IPS-18a (cell line): ENCODE data around the gene KAT6B.

Source experiments
- H3K27ac ChIP-seq: one replicate; pipeline ENCODE4 v1.5.1; 2013; ENCODE audit warnings: low read length
- H3K27me3 ChIP-seq: one replicate; pipeline ENCODE4 v1.6.1; 2013; ENCODE audit warnings: mild to moderate bottlenecking, low read length; ENCODE audit not compliant: control insufficient read depth, insufficient read depth
- H3K36me3 ChIP-seq: one replicate; pipeline ENCODE4 v1.6.1; 2013; ENCODE audit warnings: low read depth, low read length; ENCODE audit not compliant: control insufficient read depth
- H3K4me1 ChIP-seq: one replicate; pipeline ENCODE4 v1.6.1; 2013; ENCODE audit warnings: low read depth, low read length; ENCODE audit not compliant: control insufficient read depth
- H3K4me3 ChIP-seq: one replicate; pipeline ENCODE4 v1.5.1; 2013; ENCODE audit warnings: low read length
- H3K9ac ChIP-seq: one replicate; pipeline ENCODE4 v1.6.1; 2013; ENCODE audit warnings: mild to moderate bottlenecking, low read length, moderate library complexity
- H3K9me3 ChIP-seq: one replicate; pipeline ENCODE4 v1.6.1; 2013; ENCODE audit warnings: low read depth, low read length; ENCODE audit not compliant: control insufficient read depth

Gene KAT6B

DNA sequence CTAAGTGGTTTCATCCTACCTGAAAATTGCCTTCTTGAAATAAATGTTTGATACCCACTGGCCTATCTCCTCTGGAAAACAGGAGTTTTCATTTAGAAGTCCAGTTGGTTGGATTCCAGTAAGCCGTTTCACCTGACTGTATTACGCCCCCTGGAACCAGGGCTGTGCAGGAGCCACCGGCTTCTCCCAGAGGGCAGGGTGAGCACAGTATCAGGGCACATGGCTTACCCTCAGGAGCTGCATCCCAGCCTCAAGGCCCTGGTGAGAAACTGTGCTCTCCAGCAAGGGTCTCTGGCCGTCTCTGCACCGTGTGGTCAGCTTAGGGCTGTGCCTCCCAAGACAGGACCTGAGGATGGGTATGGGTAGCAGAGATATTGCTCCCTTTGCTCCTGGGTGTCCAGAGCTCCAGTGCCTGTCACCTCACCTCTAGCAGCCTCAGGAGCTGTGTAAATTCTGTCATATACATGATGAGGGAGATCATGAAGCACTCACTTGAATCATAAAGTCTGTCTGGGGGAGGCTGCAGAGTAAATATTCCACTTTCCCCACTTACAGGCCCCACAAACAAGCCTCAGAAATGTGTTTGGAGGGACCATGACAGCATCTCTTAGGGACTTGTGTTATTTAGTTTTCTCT, 175.4 kb downstream of the KAT6B start:
- Histone ChIP-seq H3K9me3 (no peaks in the 10 kb centered on the region), H3K36me3 (no peaks in the 10 kb centered on the region), H3K27ac (no peak overlapping the region), H3K9ac (no peak overlapping the region), H3K4me3 (no peak overlapping the region), H3K27me3 (no peaks in the 10 kb centered on the region), H3K4me1 (no peaks in the 10 kb centered on the region)

DNA sequence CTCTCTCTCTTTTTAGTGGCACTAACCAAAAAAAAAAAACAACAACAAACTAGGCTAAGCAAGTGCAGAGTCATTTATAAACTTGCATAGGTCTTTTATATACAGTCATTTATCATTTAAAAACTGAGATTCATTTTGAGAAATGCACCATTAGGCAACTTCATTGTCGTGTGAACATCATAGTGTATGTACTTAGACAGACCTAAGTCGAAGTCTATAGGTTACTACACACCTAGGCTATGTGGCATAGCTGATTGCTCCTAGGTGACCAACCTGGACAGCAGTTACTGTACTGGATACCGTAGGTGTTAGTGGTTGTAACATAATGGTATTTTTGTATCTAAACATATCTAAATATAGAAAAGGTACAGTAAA, 175.9 kb downstream of the KAT6B start:
- no peak overlapping the region for H3K9ac ChIP-seq
- no peaks in the 10 kb centered on the region for H3K27me3 ChIP-seq
- H3K4me3 ChIP-seq, result no peak overlapping the region
- H3K36me3 ChIP-seq, result no peaks in the 10 kb centered on the region
- no peaks in the 10 kb centered on the region for H3K4me1 ChIP-seq
- no peaks in the 10 kb centered on the region for H3K9me3 ChIP-seq
- no peak overlapping the region for H3K27ac ChIP-seq

DNA sequence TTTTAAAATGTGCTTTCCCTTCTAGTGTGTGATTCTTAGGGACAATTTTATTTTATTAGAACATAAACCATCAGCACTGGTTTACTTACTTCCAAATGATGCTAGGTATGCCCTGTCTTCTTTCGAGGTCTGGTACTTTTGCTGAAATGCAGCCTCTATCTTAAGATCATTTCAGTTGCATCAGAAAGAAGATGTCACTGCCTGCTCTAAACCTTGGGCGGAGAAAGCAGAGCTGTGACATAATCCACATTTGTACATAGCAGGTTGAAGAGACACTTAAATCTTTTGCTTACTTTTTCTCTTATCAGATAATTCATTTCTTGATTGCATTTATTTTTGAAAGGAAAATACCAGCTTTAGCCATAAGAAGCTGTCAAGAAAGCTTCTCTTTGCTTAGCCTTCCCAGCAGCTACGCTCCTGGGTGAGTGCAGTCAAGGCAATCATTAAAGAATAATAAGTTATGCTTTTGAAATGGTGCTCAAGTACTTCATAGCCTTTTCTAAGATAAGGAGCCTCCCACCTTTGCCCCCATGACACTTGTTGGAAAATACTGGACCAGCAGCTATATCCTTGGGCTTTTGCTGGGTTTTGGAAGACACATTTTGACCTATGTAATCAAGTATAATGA, 176.7 kb downstream of the KAT6B start:
- Histone ChIP-seq H3K4me1 (no peaks in the 10 kb centered on the region), H3K27ac (no peak overlapping the region), H3K4me3 (no peak overlapping the region), H3K36me3 (no peaks in the 10 kb centered on the region), H3K9ac (no peak overlapping the region), H3K27me3 (no peaks in the 10 kb centered on the region), H3K9me3 (no peaks in the 10 kb centered on the region)

DNA sequence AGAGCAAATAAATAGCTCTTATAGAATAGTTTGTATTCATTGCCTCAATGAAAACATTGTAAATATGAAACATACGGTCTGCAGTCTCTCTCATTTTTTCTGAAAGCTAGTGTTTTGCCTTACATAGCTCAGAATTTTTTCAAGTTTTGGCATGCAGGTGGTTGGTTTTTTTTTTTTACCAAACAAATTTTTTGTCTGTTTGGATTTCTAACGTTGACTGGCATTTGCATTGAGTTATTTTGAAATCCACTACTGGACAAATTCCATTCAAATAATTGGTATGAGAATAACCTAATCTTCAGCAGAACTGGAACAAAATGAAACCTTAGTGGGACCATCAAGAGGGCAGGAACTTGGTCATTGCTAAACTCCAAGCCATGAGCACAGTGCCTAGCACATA, 177.5 kb downstream of the KAT6B start:
- Histone ChIP-seq H3K9me3 (no peaks in the 10 kb centered on the region), H3K4me1 (no peaks in the 10 kb centered on the region), H3K36me3 (no peaks in the 10 kb centered on the region), H3K27me3 (no peaks in the 10 kb centered on the region), H3K4me3 (no peak overlapping the region), H3K27ac (no peak overlapping the region), H3K9ac (no peak overlapping the region)

DNA sequence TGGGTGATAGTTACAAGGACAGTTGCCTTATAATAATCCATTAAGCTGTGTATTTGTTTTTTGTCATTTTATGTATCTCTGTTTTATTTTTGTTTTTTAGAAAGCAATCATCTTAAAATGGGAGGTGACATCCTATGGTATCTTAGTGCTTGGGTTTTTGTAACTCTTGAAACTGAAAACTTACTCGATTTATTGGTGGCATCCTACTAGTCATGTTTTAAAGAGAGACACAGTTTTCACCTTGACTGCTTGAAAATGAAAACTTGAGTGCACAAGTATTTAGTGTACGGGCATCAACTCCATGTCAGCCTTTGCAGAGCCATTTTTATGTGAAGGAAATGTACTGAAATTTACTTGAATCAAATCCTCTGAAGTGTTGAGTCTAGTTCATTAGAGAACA, 181.2 kb downstream of the KAT6B start:
- H3K36me3 ChIP-seq, result no peaks in the 10 kb centered on the region
- no peaks in the 10 kb centered on the region for H3K4me1 ChIP-seq
- H3K27ac ChIP-seq, result no peak overlapping the region

DNA sequence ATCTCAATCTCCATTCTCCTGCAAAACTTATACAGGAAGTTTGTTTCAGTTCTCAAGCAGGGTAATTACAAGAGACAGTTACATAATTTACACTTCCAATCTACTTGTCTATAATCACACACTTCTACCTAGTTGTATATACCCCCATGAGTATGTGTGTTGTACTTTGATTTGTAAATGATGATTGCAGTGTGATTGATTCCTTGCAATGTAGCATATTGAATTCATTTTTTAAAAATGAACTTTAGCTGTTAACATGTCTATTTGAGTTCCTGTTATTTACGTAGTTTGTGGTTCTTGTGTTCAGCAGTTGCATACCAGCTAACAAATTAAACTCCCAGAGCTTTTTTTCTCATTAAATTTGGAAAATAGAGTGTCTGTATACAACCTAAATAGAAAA, 182.6 kb downstream of the KAT6B start:
- H3K4me3 ChIP-seq, result no peak overlapping the region
- H3K9me3 ChIP-seq, result no peaks in the 10 kb centered on the region
- no peak overlapping the region for H3K9ac ChIP-seq
- no peaks in the 10 kb centered on the region for H3K36me3 ChIP-seq
- H3K27ac ChIP-seq, result no peak overlapping the region
- H3K27me3 ChIP-seq, result no peaks in the 10 kb centered on the region
- no peaks in the 10 kb centered on the region for H3K4me1 ChIP-seq

More for the DNA sequence above, 181.2 kb downstream of the KAT6B start:
- H3K27me3 ChIP-seq, result no peaks in the 10 kb centered on the region
- H3K9me3 ChIP-seq, result no peaks in the 10 kb centered on the region
- no peak overlapping the region for H3K9ac ChIP-seq
- H3K4me3 ChIP-seq, result no peak overlapping the region

DNA sequence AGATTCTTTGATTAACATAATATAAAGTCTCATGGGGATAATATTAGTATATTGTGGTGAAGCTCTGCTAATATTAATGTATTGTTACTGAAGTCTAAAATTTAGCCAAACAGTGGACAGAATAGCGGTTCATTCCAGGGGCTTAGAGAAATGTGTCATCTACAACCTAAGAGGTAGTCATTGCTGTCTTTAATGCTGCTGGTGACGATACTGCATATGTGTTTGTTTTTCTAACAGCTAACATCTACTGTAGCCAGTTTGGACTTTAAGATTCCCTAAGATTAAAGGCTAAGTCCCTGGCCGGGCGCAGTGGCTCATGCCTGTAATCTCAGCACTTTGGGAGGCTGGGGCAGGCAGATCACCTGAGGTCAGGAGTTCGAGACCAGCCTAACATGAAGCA, 183.0 kb downstream of the KAT6B start:
- H3K4me3 ChIP-seq, result no peak overlapping the region
- H3K9me3 ChIP-seq, result no peaks in the 10 kb centered on the region
- H3K36me3 ChIP-seq, result no peaks in the 10 kb centered on the region
- no peaks in the 10 kb centered on the region for H3K27me3 ChIP-seq
- H3K27ac ChIP-seq, result no peak overlapping the region
- H3K9ac ChIP-seq, result no peak overlapping the region
- no peaks in the 10 kb centered on the region for H3K4me1 ChIP-seq

DNA sequence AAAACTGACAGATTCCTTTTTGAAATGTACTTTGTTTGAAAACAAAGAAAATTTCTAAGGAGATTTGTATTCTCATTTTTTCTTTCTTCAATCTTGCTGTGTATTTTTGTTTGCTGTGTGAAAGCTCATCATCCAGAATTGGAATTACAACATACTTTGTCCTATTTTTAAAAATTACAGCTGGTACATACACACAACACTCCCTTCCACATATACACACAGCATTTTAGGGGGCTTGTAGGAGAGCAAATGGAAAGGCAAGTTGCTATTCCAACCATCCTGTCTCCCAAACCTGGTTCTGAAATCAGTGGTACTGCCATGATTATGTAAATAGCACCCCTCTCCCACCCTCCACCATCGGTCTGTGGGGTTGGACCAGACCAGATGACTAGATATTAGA, 184.0 kb downstream of the KAT6B start:
- H3K27me3 ChIP-seq, result no peaks in the 10 kb centered on the region
- H3K27ac ChIP-seq, result no peak overlapping the region
- H3K36me3 ChIP-seq, result no peaks in the 10 kb centered on the region
- no peaks in the 10 kb centered on the region for H3K4me1 ChIP-seq
- no peak overlapping the region for H3K9ac ChIP-seq
- H3K9me3 ChIP-seq, result no peaks in the 10 kb centered on the region
- H3K4me3 ChIP-seq, result no peak overlapping the region

DNA sequence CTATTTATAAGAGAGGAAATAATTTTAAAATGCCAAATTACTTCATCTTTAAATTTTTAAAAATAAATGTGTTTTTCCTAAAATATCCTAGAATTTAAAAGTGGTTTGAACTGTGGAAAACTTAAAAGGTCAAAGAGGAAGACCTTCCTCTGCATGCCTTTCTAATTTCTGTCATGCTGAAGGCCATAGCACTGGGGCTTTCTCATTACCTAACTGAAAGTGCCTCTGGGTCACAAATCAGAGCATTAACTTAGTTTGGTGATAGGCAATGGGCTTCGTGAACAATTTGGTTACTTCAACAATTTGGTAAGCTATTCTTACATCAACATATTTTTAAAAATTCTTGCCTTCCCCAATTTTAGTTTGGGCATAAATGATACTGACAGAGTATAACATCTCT, 184.8 kb downstream of the KAT6B start:
- no peak overlapping the region for H3K27ac ChIP-seq
- no peaks in the 10 kb centered on the region for H3K36me3 ChIP-seq
- no peak overlapping the region for H3K4me3 ChIP-seq
- H3K9ac ChIP-seq, result no peak overlapping the region
- H3K9me3 ChIP-seq, result no peaks in the 10 kb centered on the region
- no peaks in the 10 kb centered on the region for H3K27me3 ChIP-seq
- H3K4me1 ChIP-seq, result no peaks in the 10 kb centered on the region

DNA sequence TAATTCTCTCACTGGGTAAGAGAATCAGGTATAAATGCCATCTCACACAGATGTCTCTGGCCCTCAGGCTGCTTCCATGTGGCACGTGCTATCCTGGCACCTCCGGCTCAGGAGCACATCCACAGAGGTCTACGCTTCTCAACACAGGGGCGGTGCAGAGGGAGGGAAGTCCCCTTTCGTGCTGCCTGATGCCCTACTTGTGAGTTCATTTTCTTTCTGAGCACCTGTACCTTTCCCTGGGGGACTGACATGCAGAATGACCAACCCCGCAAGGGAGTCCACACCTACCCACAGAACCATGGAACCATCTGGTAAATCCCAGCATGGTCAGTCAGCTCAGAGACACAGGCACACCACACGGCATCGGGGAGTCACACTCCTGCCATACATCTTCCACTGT, 186.1 kb downstream of the KAT6B start:
- H3K27me3 ChIP-seq, result no peaks in the 10 kb centered on the region
- no peaks in the 10 kb centered on the region for H3K9me3 ChIP-seq
- no peak overlapping the region for H3K9ac ChIP-seq
- no peak overlapping the region for H3K27ac ChIP-seq
- H3K4me3 ChIP-seq, result no peak overlapping the region
- H3K36me3 ChIP-seq, result no peaks in the 10 kb centered on the region
- H3K4me1 ChIP-seq, result no peaks in the 10 kb centered on the region

DNA sequence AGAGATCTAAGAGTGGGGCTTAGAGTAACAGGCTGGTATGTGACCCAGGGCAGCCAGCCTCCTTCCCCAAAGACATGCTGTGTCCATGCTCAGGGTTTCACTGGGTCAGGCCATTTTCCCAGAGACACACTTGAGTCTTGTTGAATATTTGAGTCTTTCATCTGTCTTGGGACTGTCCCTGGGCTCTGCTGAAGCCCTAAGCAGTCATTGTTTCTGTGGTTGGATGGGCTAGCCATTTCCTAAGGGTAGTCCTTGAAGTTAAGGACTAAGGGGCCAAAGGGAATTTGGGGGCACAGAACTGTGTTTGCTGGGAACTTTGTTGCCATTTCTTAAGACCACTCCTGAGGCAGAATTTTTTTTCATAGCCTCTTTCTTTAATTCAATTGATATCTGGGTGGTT, 186.6 kb downstream of the KAT6B start:
- H3K4me3 ChIP-seq, result no peak overlapping the region
- no peaks in the 10 kb centered on the region for H3K9me3 ChIP-seq
- H3K27me3 ChIP-seq, result no peaks in the 10 kb centered on the region
- no peak overlapping the region for H3K9ac ChIP-seq
- H3K36me3 ChIP-seq, result no peaks in the 10 kb centered on the region
- H3K4me1 ChIP-seq, result no peaks in the 10 kb centered on the region
- no peak overlapping the region for H3K27ac ChIP-seq

DNA sequence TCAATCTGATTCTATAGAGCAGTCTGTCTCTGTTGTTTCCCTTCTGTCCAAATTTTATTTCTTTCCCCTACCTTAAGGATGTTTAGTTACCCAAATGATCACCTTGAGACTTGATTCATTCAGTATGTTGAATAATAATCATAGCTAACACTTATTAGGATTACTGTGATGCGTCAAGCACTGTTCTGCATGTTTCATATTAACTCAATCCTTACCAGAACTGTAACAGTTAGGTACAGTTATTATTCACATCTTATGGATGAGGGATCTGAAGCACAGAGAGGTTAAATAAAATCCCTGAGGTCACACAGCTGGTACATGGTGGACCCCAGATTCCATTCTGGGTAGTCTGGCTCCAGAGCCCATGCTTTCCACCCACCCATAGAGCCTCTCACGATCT, 187.1 kb downstream of the KAT6B start:
- Histone ChIP-seq H3K4me1 (no peaks in the 10 kb centered on the region), H3K27ac (no peak overlapping the region), H3K36me3 (no peaks in the 10 kb centered on the region), H3K9me3 (no peaks in the 10 kb centered on the region), H3K9ac (no peak overlapping the region), H3K27me3 (no peaks in the 10 kb centered on the region), H3K4me3 (no peak overlapping the region)
